OCI-LY7 (cell line): ENCODE data around the gene NPVF.

ENCODE experiments used
- EZH2phosphoT487 ChIP-seq: fragments of 200-600 bp; sonication (generic); IDR thresholded peaks from 2 replicates; pipeline ENCODE4 v1.6.1; 2018; ENCODE audit warnings: low read depth, borderline replicate concordance, mild to moderate bottlenecking, mixed run types, antibody characterized with exemption, low read length, moderate library complexity, mixed read lengths
- TF ChIP-seq, protein P1 (sequence below): fragments of 200-600 bp; sonication (generic); conservative IDR thresholded peaks from 2 replicates; pipeline ENCODE4 v1.5.1; 2014; ENCODE audit warnings: mild to moderate bottlenecking, antibody characterized with exemption, low read length, moderate library complexity, mixed read lengths

DNA sequence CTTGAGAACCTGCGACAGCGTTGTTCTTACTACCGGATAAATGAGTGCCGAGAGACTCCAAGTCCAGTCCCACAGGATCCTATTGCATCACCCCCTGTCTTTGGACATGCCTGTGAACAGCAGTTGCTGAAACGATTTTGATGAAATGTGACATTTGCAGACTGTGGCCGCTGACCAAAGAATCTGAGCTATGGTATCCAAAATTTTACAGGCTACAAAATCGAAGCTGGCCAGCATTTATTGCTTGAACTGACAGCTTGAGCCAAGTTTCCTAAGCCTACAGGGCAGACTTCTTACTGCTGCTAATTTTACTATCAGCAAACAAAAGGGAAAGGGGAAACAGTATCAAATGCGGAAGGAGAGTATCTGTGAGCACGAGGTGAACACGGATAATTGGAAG, 12.1 kb upstream of the NPVF start:
- TF ChIP-seq, protein P1, sequence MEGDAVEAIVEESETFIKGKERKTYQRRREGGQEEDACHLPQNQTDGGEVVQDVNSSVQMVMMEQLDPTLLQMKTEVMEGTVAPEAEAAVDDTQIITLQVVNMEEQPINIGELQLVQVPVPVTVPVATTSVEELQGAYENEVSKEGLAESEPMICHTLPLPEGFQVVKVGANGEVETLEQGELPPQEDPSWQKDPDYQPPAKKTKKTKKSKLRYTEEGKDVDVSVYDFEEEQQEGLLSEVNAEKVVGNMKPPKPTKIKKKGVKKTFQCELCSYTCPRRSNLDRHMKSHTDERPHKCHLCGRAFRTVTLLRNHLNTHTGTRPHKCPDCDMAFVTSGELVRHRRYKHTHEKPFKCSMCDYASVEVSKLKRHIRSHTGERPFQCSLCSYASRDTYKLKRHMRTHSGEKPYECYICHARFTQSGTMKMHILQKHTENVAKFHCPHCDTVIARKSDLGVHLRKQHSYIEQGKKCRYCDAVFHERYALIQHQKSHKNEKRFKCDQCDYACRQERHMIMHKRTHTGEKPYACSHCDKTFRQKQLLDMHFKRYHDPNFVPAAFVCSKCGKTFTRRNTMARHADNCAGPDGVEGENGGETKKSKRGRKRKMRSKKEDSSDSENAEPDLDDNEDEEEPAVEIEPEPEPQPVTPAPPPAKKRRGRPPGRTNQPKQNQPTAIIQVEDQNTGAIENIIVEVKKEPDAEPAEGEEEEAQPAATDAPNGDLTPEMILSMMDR = no peak
- TF ChIP-seq EZH2phosphoT487 = no peak
